ENCODE data around the gene MCF2L. TPM values are rescaled to one million over a fixed set of nuclear protein-coding genes. Genes with fewer than 3 reads are reported as not detected.

Gene MCF2L
- total and polyA plus RNA-seq, 8 donors, result 16.0 to 83.6 (median 23.6) TPM

GRCh38 chr13:112987682-112988024 lies 18.6 kb downstream of the MCF2L start:
- Histone ChIP-seq H3K4me3 (no peak overlapping the region), H3K36me3 (no peaks in the 10 kb centered on the region), H3K27me3 (no peaks in the 10 kb centered on the region), H3K4me1 (peaks cover 0 to 7% (median 0%) of the 10 kb centered on the region in 3 donors), H3K27ac (no peak overlapping the region), H3K9me3 (no peaks in the 10 kb centered on the region)
- ATAC-seq (no peak), DNase-seq (no peak), FAIRE-seq (no peak)
- TF ChIP-seq CTCF (IDR thresholded peaks at IDR 0.05), result no peak
- intact Hi-C loops (cut with DNase I), result no loop called here
- WGBS, 2 donors, result 85 to 92% methylated on average over 7 of the region's 7 CpGs

DNA sequence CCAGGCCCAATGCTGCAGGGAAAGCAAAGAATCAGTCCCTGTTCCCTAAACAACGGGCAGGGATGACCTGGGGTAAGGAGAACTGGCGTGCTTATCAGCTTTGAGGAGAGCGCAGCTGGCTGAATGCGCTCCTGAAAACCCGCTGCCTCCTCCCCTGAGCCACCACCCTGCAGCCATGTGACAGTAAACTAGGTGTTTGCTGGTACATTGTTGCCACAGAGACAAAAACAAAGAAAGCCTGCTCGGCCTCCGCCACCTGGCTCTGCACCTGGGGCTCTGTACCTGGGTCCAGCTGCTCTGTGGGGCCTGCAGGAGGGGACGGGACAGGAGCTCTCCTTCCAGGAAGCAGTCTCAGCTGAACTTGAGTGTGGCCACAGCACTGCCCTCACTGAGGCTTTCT lies 21.8 kb downstream of the MCF2L start:
- WGBS, 2 donors, result 5 to 16% methylated on average over 8 of the region's 8 CpGs
- Histone ChIP-seq H3K9me3 (no peaks in the 10 kb centered on the region), H3K36me3 (no peaks in the 10 kb centered on the region), H3K4me1 (peaks cover 0 to 4% (median 0%) of the 10 kb centered on the region in 3 donors), H3K27me3 (no peaks in the 10 kb centered on the region), H3K27ac (peak overlapping the region in 2 of 4 donors; percentile 20 to 53), H3K4me3 (no peak overlapping the region)
- ATAC-seq, result peak; percentile 95 to 97 (median 96)
- TF ChIP-seq CTCF (IDR thresholded peaks at IDR 0.05), result no peak
- intact Hi-C loops (cut with DNase I), result no loop called here
- no peak for FAIRE-seq
- peak; percentile 69 to 92 (median 77) for DNase-seq

GRCh38 chr13:112991609-112992008 lies 22.6 kb downstream of the MCF2L start:
- Histone ChIP-seq H3K4me3 (no peak overlapping the region), H3K27me3 (no peaks in the 10 kb centered on the region), H3K9me3 (no peaks in the 10 kb centered on the region), H3K36me3 (no peaks in the 10 kb centered on the region), H3K4me1 (peaks cover 0 to 4% (median 0%) of the 10 kb centered on the region in 3 donors), H3K27ac (peak overlapping the region in 1 of 4 donors; percentile 53)
- WGBS, 2 donors, result 74 to 84% methylated on average over 6 of the region's 6 CpGs
- ATAC-seq, result no peak
- FAIRE-seq, result no peak
- intact Hi-C loops (cut with DNase I), result no loop called here
- TF ChIP-seq CTCF (IDR thresholded peaks at IDR 0.05), result no peak
- DNase-seq, result peak in 1 of 6 donors; percentile 15

DNA sequence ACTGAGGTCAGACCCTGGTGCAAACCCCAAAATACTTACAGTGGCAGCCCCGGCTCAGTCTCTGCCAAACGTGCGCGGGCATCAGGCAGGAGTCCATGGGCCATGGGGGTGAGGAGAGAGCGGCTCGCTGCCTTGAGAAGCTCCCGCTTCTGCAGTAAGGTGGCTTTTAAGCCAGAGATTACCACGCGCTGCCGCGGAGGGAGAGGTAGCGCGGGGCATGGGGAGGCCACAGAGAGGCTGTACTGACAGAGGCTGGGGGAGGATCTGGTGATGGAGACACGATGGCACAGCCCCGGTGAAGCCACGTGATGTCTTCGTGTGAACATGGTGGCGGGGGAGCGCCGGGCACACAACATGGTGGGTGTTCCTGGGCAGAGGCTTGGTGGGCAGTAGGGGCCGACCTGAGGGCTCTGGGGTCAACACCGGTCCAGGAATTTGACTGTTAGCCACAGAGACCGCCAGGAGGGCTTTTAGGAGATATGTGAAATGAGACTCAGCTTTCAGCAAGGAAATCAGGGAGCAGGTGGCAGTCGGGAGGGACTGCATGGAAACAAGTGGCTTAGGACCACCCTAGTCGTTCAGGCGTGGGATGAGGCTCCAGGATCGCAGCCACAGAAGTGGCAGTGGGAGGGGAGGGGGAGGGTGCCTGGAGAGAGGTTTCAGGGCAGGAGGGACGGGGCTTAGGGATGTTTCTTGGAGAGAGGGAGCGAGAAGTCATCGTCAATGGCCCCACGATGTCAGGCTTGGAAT lies 24.1 kb downstream of the MCF2L start:
- Histone ChIP-seq H3K4me3 (no peak overlapping the region), H3K4me1 (peaks cover 0 to 4% (median 0%) of the 10 kb centered on the region in 3 donors), H3K27ac (no peak overlapping the region), H3K27me3 (no peaks in the 10 kb centered on the region), H3K9me3 (no peaks in the 10 kb centered on the region), H3K36me3 (no peaks in the 10 kb centered on the region)
- FAIRE-seq, result no peak
- intact Hi-C loops (cut with DNase I), result no loop called here
- no peak for TF ChIP-seq CTCF (IDR thresholded peaks at IDR 0.05)
- WGBS, 2 donors, result 85 to 89% methylated on average over 31 of the region's 31 CpGs
- DNase-seq, result peak in 1 of 6 donors; percentile 61
- no peak for ATAC-seq

DNA sequence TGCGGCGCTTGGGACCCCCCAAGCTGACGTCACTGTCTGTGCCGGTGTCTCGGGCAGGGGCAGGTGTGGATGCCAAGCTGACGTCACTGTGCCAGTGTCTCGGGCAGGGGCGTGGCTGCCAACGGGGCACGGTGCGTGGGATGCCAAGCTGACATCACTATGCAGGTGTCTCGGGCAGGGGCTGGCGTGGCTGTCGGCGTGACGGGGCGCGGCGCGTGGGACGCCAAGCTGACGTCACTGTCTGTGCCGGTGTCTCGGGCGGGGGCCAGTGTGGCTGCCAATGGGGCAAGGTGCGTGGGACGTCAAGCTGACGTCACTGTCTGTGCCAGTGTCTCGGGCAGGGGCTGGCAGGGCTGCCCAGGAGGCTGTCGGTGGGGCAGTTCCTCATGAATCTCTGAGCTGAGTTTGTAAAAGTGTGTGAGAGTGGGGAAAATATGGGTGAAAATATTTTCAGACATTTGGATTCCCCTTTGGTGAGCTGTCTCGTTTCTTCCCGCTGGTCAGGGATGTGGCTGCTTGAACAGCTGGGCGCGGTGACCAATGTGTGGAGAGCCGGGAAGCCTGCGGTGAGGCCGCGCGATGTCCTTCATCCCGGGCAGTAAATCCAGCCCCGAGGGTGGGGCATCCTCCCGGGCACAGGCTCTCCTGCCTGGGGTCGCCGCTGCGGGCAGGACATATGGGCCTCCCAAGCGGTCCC lies 25.2 kb downstream of the MCF2L start:
- no peaks in the 10 kb centered on the region for H3K27me3 ChIP-seq
- H3K4me1 ChIP-seq, result peaks cover 0 to 4% (median 0%) of the 10 kb centered on the region in 3 donors
- no peak for TF ChIP-seq CTCF (IDR thresholded peaks at IDR 0.05)
- H3K36me3 ChIP-seq, result no peaks in the 10 kb centered on the region
- H3K4me3 ChIP-seq, result no peak overlapping the region
- H3K27ac ChIP-seq, result no peak overlapping the region
- no peaks in the 10 kb centered on the region for H3K9me3 ChIP-seq
- DNase-seq (peak in 1 of 6 donors; percentile 74), FAIRE-seq (no peak), ATAC-seq (no peak)
- 86 to 88% methylated on average over 46 of the region's 46 CpGs for WGBS, 2 donors
- intact Hi-C loops (cut with DNase I), result no loop called here
